PC-9 (cell line): Measurements from ENCODE around the gene XIRP2.

Experiments
- CTCF ChIP-seq: fragments of 200-600 bp; sonication (generic); conservative IDR thresholded peaks from 2 replicates; pipeline ENCODE4 v1.6.1; 2017; ENCODE audit warnings: mixed run types, antibody characterized with exemption, mild to moderate bottlenecking, moderate library complexity
- EZH2 ChIP-seq: fragments of 200-600 bp; sonication (generic); IDR thresholded peaks from 2 replicates; pipeline ENCODE4 v1.8.0; 2017; ENCODE audit warnings: antibody characterized with exemption, low read depth

GRCh38 chr2:167048829-167049228 is 160.5 kb downstream of the XIRP2 start:
- TF ChIP-seq CTCF (no peak), EZH2 (no peak)
